ENCODE data around the gene MTHFD1L. TPM values are rescaled to one million over a fixed set of nuclear protein-coding genes. Genes with fewer than 3 reads are reported as not detected.

MTHFD1L gene
- total and polyA plus RNA-seq, 9 of the 15 experiments (the other 6 are each of a cell fraction or from before 2014, with no cell fraction given), result 20.9 to 128 (median 61.0) TPM

DNA sequence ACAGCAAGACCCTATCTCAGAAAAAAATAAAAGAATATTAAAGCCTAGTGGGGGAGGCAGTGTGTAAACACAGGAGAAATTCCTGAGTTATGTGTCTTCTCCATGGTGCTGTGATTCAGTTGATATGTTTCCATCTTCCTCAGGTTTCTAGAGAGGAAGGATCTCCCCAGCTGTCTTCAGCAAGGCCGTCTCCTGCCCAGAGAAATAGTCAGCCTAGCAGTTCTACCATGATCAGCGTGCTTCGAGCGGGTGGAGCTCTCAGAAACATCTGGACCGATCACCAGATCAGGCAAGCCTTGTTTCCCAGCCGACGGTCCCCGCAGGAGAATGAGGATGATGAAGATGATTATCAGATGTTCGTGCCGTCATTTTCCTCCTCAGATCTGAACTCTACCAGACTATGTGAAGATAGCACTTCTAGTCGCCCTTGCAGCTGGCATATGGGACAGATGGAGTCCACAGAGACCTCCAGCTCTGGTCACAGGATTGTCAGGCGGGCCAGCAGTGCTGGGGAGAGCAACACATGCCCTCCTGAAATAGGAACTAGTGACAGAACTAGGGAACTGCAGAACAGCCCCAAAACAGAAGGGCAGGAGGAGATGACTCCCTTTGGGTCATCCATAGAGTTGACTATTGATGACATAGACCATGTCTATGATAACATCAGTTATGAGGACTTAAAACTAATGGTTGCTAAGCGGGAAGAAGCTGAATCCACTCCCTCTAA is 34.9 kb upstream of the MTHFD1L start:
- CTCF ChIA-PET (ENCODE audit: low intra/inter-chr PET ratio), result interaction anchor here (0.9 kb wide), 1 partner anchor 13 kb away, joined by 3 read pairs; no protein-coding TSS in a partner anchor
- POLR2A ChIA-PET, result interaction anchor here (0.7 to 1.7 kb wide), 2 partner anchors 10 kb away, joined by 3 to 4 read pairs; no protein-coding TSS in a partner anchor

DNA sequence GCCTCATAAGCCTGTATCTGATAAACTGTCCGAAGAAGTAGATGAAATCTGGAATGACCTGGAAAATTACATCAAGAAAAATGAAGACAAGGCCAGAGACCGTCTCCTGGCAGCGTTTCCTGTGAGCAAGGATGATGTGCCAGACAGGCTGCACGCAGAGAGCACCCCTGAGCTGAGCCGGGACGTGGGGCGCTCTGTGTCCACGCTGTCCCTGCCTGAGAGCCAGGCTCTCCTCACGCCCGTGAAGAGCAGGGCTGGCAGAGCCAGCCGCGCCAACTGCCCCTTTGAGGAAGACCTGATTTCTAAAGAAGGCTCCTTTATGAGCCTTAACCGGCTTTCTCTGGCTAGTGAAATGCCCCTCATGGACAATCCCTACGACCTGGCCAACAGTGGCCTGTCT is 33.9 kb upstream of the MTHFD1L start:
- H3K9me1 ChIP-seq (ENCODE audit: control insufficient read depth, insufficient read depth, low read length), result no peaks in the 10 kb centered on the region
- BruUV-seq (replicated peaks), result no TSS peak
- CTCF ChIA-PET (ENCODE audit: low intra/inter-chr PET ratio), result no interaction called here
- 5% methylated on average over 14 of the region's 14 CpGs for WGBS (ENCODE audit: insufficient coverage, low coverage, missing lambda C conversion rate)
- H3K4me1 ChIP-seq (replicated peaks in 1 of 2; ENCODE audit: control insufficient read depth in 2 of 2, insufficient read depth in 2 of 2, low read length in 2 of 2), result peaks cover 0 to 4% of the 10 kb centered on the region in 2 experiments; a peak in 2 of 5 replicates
- H3K4me3 ChIP-seq, result no peak overlapping the region
- in situ Hi-C loops (cut with MboI), result no loop called here
- no peak for FAIRE-seq
- DNase-seq (ENCODE audit: extremely low read depth in 1 of 4, low spot score in 3 of 4), result no peak
- peaks cover 5% of the 10 kb centered on the region; the same call in 1 of the 2 replicates for H4K20me1 ChIP-seq (replicated peaks; ENCODE audit: control insufficient read depth, insufficient read depth, low read length)
- H3K79me2 ChIP-seq (ENCODE audit: control insufficient read depth, insufficient read depth, low read length), result no peaks in the 10 kb centered on the region
- intact Hi-C loops (cut with micrococcal nuclease), result no loop called here
- no peaks in the 10 kb centered on the region for H3K36me3 ChIP-seq (ENCODE audit: control insufficient read depth, insufficient read depth, low read length)
- peak; percentile 30; the same call in 2 of the 3 replicates for ATAC-seq
- H3K27ac ChIP-seq (ENCODE audit: extremely low read depth, low read depth, low read length), result no peak overlapping the region
- no peaks in the 10 kb centered on the region for H3K9me3 ChIP-seq (replicated peaks; ENCODE audit: control insufficient read depth, insufficient read depth, low read depth, low read length)
- POLR2A ChIA-PET, result interaction anchor here (0.7 to 1.7 kb wide), 3 partner anchors 11 to 326 kb away, joined by 3 to 4 read pairs (median 3); no protein-coding TSS in a partner anchor
- H3K4me2 ChIP-seq (ENCODE audit: insufficient read depth, low read length), result no peak overlapping the region
- H2AFZ ChIP-seq (ENCODE audit: low read depth, low read length), result no peak overlapping the region
- no peak overlapping the region for H3K9ac ChIP-seq (ENCODE audit: insufficient read depth in 1 of 2, low read depth in 2 of 2, low read length in 2 of 2)
- H3K27me3 ChIP-seq (ENCODE audit: control insufficient read depth in 2 of 2, insufficient read depth in 2 of 2, low read length in 2 of 2), result peaks cover 56% of the 10 kb centered on the region in 2 experiments
- TF ChIP-seq, protein P1, sequence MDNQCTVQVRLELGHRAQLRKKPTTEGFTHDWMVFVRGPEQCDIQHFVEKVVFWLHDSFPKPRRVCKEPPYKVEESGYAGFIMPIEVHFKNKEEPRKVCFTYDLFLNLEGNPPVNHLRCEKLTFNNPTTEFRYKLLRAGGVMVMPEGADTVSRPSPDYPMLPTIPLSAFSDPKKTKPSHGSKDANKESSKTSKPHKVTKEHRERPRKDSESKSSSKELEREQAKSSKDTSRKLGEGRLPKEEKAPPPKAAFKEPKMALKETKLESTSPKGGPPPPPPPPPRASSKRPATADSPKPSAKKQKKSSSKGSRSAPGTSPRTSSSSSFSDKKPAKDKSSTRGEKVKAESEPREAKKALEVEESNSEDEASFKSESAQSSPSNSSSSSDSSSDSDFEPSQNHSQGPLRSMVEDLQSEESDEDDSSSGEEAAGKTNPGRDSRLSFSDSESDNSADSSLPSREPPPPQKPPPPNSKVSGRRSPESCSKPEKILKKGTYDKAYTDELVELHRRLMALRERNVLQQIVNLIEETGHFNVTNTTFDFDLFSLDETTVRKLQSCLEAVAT (IDR thresholded peaks at IDR 0.05), result no peak
- TF ChIP-seq ZNF316 (IDR thresholded peaks at IDR 0.05) (no peak), RBM25 (IDR thresholded peaks at IDR 0.05; ENCODE audit: low read depth, low read length, severe bottlenecking) (no peak), RHOXF2B (CRISPR knock-in tag; conservative IDR thresholded peaks at IDR 0.05) (no peak), PTRF (tag; IDR thresholded peaks at IDR 0.05) (no peak), CEBPB (tag; IDR thresholded peaks at IDR 0.05) (no peak), RBM17 (IDR thresholded peaks at IDR 0.05; ENCODE audit: borderline replicate concordance, low read depth, low read length) (no peak)
- TF ChIP-seq, protein P2, sequence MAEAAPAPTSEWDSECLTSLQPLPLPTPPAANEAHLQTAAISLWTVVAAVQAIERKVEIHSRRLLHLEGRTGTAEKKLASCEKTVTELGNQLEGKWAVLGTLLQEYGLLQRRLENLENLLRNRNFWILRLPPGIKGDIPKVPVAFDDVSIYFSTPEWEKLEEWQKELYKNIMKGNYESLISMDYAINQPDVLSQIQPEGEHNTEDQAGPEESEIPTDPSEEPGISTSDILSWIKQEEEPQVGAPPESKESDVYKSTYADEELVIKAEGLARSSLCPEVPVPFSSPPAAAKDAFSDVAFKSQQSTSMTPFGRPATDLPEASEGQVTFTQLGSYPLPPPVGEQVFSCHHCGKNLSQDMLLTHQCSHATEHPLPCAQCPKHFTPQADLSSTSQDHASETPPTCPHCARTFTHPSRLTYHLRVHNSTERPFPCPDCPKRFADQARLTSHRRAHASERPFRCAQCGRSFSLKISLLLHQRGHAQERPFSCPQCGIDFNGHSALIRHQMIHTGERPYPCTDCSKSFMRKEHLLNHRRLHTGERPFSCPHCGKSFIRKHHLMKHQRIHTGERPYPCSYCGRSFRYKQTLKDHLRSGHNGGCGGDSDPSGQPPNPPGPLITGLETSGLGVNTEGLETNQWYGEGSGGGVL (CRISPR knock-in tag; IDR thresholded peaks at IDR 0.05), result no peak

More for the DNA sequence above, 34.9 kb upstream of the MTHFD1L start:
- no peaks in the 10 kb centered on the region for H3K36me3 ChIP-seq (ENCODE audit: control insufficient read depth, insufficient read depth, low read length)
- in situ Hi-C loops (cut with MboI) (no loop called here), intact Hi-C loops (cut with micrococcal nuclease) (no loop called here)
- peaks cover 56 to 63% of the 10 kb centered on the region in 2 experiments for H3K27me3 ChIP-seq (ENCODE audit: control insufficient read depth in 2 of 2, insufficient read depth in 2 of 2, low read length in 2 of 2)
- H3K4me2 ChIP-seq (ENCODE audit: insufficient read depth, low read length), result no peak overlapping the region
- no peak overlapping the region for H2AFZ ChIP-seq (ENCODE audit: low read depth, low read length)
- TF ChIP-seq TFAM (CRISPR knock-in tag; conservative IDR thresholded peaks at IDR 0.05) (no peak), NR3C1 (CRISPR knock-in tag; IDR thresholded peaks at IDR 0.05) (no peak), SMARCA4 (IDR thresholded peaks at IDR 0.05) (no peak), CHCHD3 (CRISPR knock-in tag; IDR thresholded peaks at IDR 0.05) (no peak)
- ATAC-seq, result peak; percentile 64
- H3K79me2 ChIP-seq (ENCODE audit: control insufficient read depth, insufficient read depth, low read length), result no peaks in the 10 kb centered on the region
- no peaks in the 10 kb centered on the region for H3K9me1 ChIP-seq (ENCODE audit: control insufficient read depth, insufficient read depth, low read length)
- H3K9ac ChIP-seq (ENCODE audit: insufficient read depth in 1 of 2, low read depth in 2 of 2, low read length in 2 of 2), result no peak overlapping the region
- no peak for FAIRE-seq
- no peak for DNase-seq (ENCODE audit: extremely low read depth in 1 of 4, low spot score in 3 of 4)
- no peak overlapping the region for H3K27ac ChIP-seq (ENCODE audit: extremely low read depth, low read depth, low read length)
- no peak overlapping the region for H3K4me3 ChIP-seq
- WGBS (ENCODE audit: insufficient coverage, low coverage, missing lambda C conversion rate), result 3% methylated on average over 13 of the region's 13 CpGs
- peaks cover 5% of the 10 kb centered on the region; the same call in 1 of the 2 replicates for H4K20me1 ChIP-seq (replicated peaks; ENCODE audit: control insufficient read depth, insufficient read depth, low read length)
- no peaks in the 10 kb centered on the region for H3K9me3 ChIP-seq (replicated peaks; ENCODE audit: control insufficient read depth, insufficient read depth, low read depth, low read length)
- BruUV-seq (replicated peaks), result no TSS peak
- H3K4me1 ChIP-seq (replicated peaks in 1 of 2; ENCODE audit: control insufficient read depth in 2 of 2, insufficient read depth in 2 of 2, low read length in 2 of 2), result peaks cover 0 to 4% of the 10 kb centered on the region in 2 experiments; a peak in 2 of 5 replicates

All from K562 (cell line).